Measurements from ENCODE around the gene PEAK3.

The PEAK3 gene

GRCh38 chr19:2226051-2226839 is 55.7 kb downstream of the PEAK3 start:
- H3K4me1 ChIP-seq (ENCODE audit: control insufficient read depth, insufficient read depth, low read length): no peaks in the 10 kb centered on the region
- H3K27me3 ChIP-seq (ENCODE audit: control insufficient read depth, insufficient read depth, low read length): no peaks in the 10 kb centered on the region
- H3K4me3 ChIP-seq (ENCODE audit: low read depth, low read length): no peak overlapping the region
- no peaks in the 10 kb centered on the region for H3K9me3 ChIP-seq (ENCODE audit: control insufficient read depth, insufficient read depth, low read length)
- H3K36me3 ChIP-seq (ENCODE audit: control insufficient read depth, insufficient read depth, low read length): peaks cover 78% of the 10 kb centered on the region
- no peak overlapping the region for H3K9ac ChIP-seq (ENCODE audit: low read depth, low read length)

GRCh38 chr19:2225415-2226050 is 56.4 kb downstream of the PEAK3 start:
- Histone ChIP-seq H3K9me3 (ENCODE audit: control insufficient read depth, insufficient read depth, low read length) (no peaks in the 10 kb centered on the region), H3K27me3 (ENCODE audit: control insufficient read depth, insufficient read depth, low read length) (no peaks in the 10 kb centered on the region), H3K9ac (ENCODE audit: low read depth, low read length) (no peak overlapping the region), H3K4me1 (ENCODE audit: control insufficient read depth, insufficient read depth, low read length) (no peaks in the 10 kb centered on the region), H3K36me3 (ENCODE audit: control insufficient read depth, insufficient read depth, low read length) (peaks cover 77% of the 10 kb centered on the region), H3K4me3 (ENCODE audit: low read depth, low read length) (no peak overlapping the region)

DNA sequence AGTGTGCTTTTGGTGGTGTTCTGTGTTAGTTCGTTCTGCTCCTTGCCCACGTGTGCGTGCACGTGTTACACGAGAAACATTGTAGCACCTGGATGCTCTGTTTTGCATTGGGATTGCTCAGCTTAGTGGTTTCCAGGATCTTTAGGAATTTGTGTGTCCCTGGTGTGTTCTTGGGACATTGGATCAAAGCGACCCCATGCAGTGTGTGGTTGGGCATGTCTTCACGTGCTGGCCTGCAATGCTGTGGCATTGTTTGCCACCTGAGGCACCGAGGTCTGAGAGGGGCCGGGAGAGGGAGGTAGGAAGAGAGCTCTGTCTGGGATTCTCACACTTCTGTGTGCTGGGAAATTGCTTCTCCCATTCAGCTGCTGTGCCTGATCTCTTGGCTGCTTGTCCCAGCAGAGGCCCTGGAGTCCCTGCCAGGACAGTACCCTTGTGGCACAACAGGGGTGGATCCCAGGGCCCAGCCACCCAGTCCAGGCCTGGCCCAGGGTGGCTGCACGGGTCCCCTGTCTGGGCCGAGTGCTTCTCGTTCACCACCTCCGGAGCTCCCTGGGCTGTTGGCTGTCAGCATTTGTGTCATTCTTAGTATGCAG is 57.1 kb downstream of the PEAK3 start:
- Histone ChIP-seq H3K9ac (ENCODE audit: low read depth, low read length) (no peak overlapping the region), H3K4me3 (ENCODE audit: low read depth, low read length) (no peak overlapping the region), H3K27me3 (ENCODE audit: control insufficient read depth, insufficient read depth, low read length) (no peaks in the 10 kb centered on the region), H3K4me1 (ENCODE audit: control insufficient read depth, insufficient read depth, low read length) (no peaks in the 10 kb centered on the region), H3K9me3 (ENCODE audit: control insufficient read depth, insufficient read depth, low read length) (no peaks in the 10 kb centered on the region), H3K36me3 (ENCODE audit: control insufficient read depth, insufficient read depth, low read length) (peaks cover 84% of the 10 kb centered on the region)

Measured in iPS-15b (cell line).